Head of caudate nucleus (tissue), 42 donors: ENCODE measurements around the gene ASCC1.
A peak's percentile ranks its signal among the peaks of the same experiment; 100 is the strongest.

Experiments used
- DNase-seq, 42 donors: peaks; one replicate each; pipeline versions ENCODE4 v3.0.0 to v3.0.0-alpha.2; 2020 to 2021; ENCODE audit warnings: mixed read lengths in 7 of 42
- intact Hi-C: fragments of 100-400 bp; cut with DNase I; formaldehyde crosslinking; loops from one replicate; pipeline ENCODE4 v1.15.0; 2022

The ASCC1 gene

GRCh38 chr10:72081210-72081609 lies 134.9 kb downstream of the ASCC1 start:
- peak in 2 of 42 donors; percentile 16 to 29 for DNase-seq
- intact Hi-C loops, result no loop called here

GRCh38 chr10:72080042-72080975 lies 135.8 kb downstream of the ASCC1 start:
- peak in 3 of 42 donors; percentile 16 to 36 (median 27) for DNase-seq
- intact Hi-C loops, result no loop called here

- peak; percentile 54 to 91 (median 77) for DNase-seq
- intact Hi-C loops, result no loop called here
These were observed 136.7 kb downstream of the ASCC1 start for GRCh38 chr10:72079356-72079755.

GRCh38 chr10:72077275-72077990 lies 138.6 kb downstream of the ASCC1 start:
- intact Hi-C loops, result no loop called here
- peak in 3 of 42 donors; percentile 4 to 24 (median 10) for DNase-seq

- intact Hi-C loops, result no loop called here
- DNase-seq, result peak in 1 of 42 donors; percentile 8
These were observed 139.3 kb downstream of the ASCC1 start for GRCh38 chr10:72076756-72077155.

GRCh38 chr10:72075376-72076115 lies 140.5 kb downstream of the ASCC1 start:
- intact Hi-C loops, result no loop called here
- DNase-seq, result peak in 1 of 42 donors; percentile 2

GRCh38 chr10:72074574-72075375 lies 141.3 kb downstream of the ASCC1 start:
- DNase-seq, result no peak
- intact Hi-C loops, result no loop called here

GRCh38 chr10:72073708-72074573 lies 142.1 kb downstream of the ASCC1 start:
- intact Hi-C loops, result no loop called here
- DNase-seq, result no peak

GRCh38 chr10:72072639-72073038 lies 143.4 kb downstream of the ASCC1 start:
- no peak for DNase-seq
- intact Hi-C loops, result no loop called here

GRCh38 chr10:72072046-72072445 lies 144.0 kb downstream of the ASCC1 start:
- no peak for DNase-seq

GRCh38 chr10:72069751-72070526 lies 146.1 kb downstream of the ASCC1 start:
- DNase-seq, result no peak
- intact Hi-C loops, result no loop called here

More at GRCh38 chr10:72072046-72072445, 144.0 kb downstream of the ASCC1 start:
- intact Hi-C loops, result no loop called here

- intact Hi-C loops, result no loop called here
- no peak for DNase-seq
These were observed 147.1 kb downstream of the ASCC1 start for GRCh38 chr10:72068901-72069446.

GRCh38 chr10:72068126-72068765 lies 147.8 kb downstream of the ASCC1 start:
- intact Hi-C loops, result no loop called here
- DNase-seq, result no peak

- intact Hi-C loops, result no loop called here
- DNase-seq, result no peak
These were observed 148.5 kb downstream of the ASCC1 start for GRCh38 chr10:72067463-72068125.
